HepG2 (cell line): ENCODE measurements around the gene SUPT6H. TPM values are rescaled to one million over a fixed set of nuclear protein-coding genes. Genes with fewer than 3 reads are reported as not detected.

ENCODE experiments used
- ATAC-seq: fragments of 200-7000 bp; cut with Tn5 transposase; 3 replicates; pipeline ENCODE4 v1.9.1; 2020; ENCODE audit warnings: mild to moderate bottlenecking, moderate library complexity
- BruUV-seq: library from RNA; stranded (reverse); fragments of 400-500 nt; replicated peaks from 2 replicates; lab custom pipeline; 2021; lab: Mats Ljungman, UMichigan
- CTCF ChIA-PET: fragments of 300-600 bp; formaldehyde crosslinking; extraction: SDS; loops from one replicate; lab custom pipeline; 2021; ENCODE audit warnings: low total read pairs, inconsistent platforms, low intra/inter-chr PET ratio; lab: Yijun Ruan, JAX
- POLR2A ChIA-PET: fragments of 350-600 bp; sonication (Branson Sonifier 250); formaldehyde crosslinking; loops from one replicate; lab custom pipeline; 2020; ENCODE audit warnings: antibody characterized with exemption, inconsistent platforms; lab: Yijun Ruan, JAX
- DNase-seq: peaks from one replicate; pipeline ENCODE4 v3.0.0-alpha.2; 2015; ENCODE audit warnings: low spot score
- FAIRE-seq: peaks from 3 replicates; lab custom pipeline; 2011; peaks lifted over from hg19 to GRCh38; lab: Jason Lieb, UNC
- H2AFZ ChIP-seq: one replicate; pipeline ENCODE4 v1.6.1; 2011; ENCODE audit warnings: low read length, inconsistent platforms
- H3K27ac ChIP-seq: fragments of 300-600 bp; 3 replicates; pipeline ENCODE4 v1.8.0; 2011; ENCODE audit warnings: mixed run types, mild to moderate bottlenecking, mixed read lengths, low read length, inconsistent platforms; ENCODE audit not compliant: insufficient read depth; ENCODE audit errors: extremely low read length
- H3K27me3 ChIP-seq, 2 experiments: fragments of 200-600 bp in 1 of 2; 2 replicates in 1 of 2; 3 replicates in 1 of 2; pipeline versions ENCODE4 v1.6.0 to v1.8.0; 2011; ENCODE audit warnings: low read length in 2 of 2, mild to moderate bottlenecking in 2 of 2, moderate library complexity in 2 of 2, inconsistent platforms in 1 of 2; ENCODE audit not compliant: insufficient read depth in 2 of 2, control insufficient read depth in 1 of 2
- H3K36me3 ChIP-seq, 2 experiments: fragments of 200-600 bp in 1 of 2; replicated peaks in 1 of 2; 2 replicates in 1 of 2; 3 replicates in 1 of 2; pipeline versions ENCODE4 v1.5.1 to v1.8.0; 2011; ENCODE audit warnings: low read length in 2 of 2, inconsistent platforms in 1 of 2; ENCODE audit not compliant: insufficient read depth in 2 of 2, control insufficient read depth in 1 of 2
- H3K4me1 ChIP-seq: 2 replicates; pipeline ENCODE4 v1.5.1; 2012; ENCODE audit warnings: low read length, inconsistent platforms; ENCODE audit not compliant: insufficient read depth
- H3K4me2 ChIP-seq: 2 replicates; pipeline ENCODE4 v1.6.0; 2011; ENCODE audit warnings: low read depth, low read length, inconsistent platforms
- H3K4me3 ChIP-seq, 3 experiments: fragments of 200-600 bp in 1 of 3; sonication (generic), shearing (Covaris generic) in 1 of 3; replicated peaks in 1 of 3; 2 replicates each; pipeline ENCODE4 v1.5.1; 2011 to 2016; ENCODE audit warnings: low read length in 3 of 3, inconsistent platforms in 2 of 3, low read depth in 2 of 3, mild to moderate bottlenecking in 2 of 3, control low read depth in 1 of 3, mixed read lengths in 1 of 3; ENCODE audit not compliant: insufficient read depth in 1 of 3
- H3K79me2 ChIP-seq: one replicate; pipeline ENCODE4 v1.6.1; 2011; ENCODE audit warnings: low read length, inconsistent platforms; ENCODE audit not compliant: insufficient read depth
- H3K9ac ChIP-seq: 2 replicates; pipeline ENCODE4 v1.6.0; 2011; ENCODE audit warnings: mild to moderate bottlenecking, low read depth, low read length, inconsistent platforms; ENCODE audit not compliant: insufficient read depth
- H3K9me3 ChIP-seq: 2 replicates; pipeline ENCODE4 v1.5.1; 2012; ENCODE audit warnings: mild to moderate bottlenecking, low read length
- H4K20me1 ChIP-seq: 2 replicates; pipeline ENCODE4 v1.6.0; 2011; ENCODE audit warnings: inconsistent platforms, mild to moderate bottlenecking, low read length, moderate library complexity; ENCODE audit not compliant: insufficient read depth
- DZIP1 ChIP-seq: sonication (generic); formaldehyde crosslinking; IDR thresholded peaks from 2 replicates; pipeline ENCODE4 v1.5.0; 2020; ENCODE audit warnings: mild to moderate bottlenecking, missing genetic modification reagents
- KDM3A ChIP-seq: IDR thresholded peaks from 2 replicates; pipeline ENCODE4 v1.6.1; 2018; ENCODE audit warnings: low read depth, missing compliant biosample characterization
- MEF2D ChIP-seq: sonication (generic); formaldehyde crosslinking; IDR thresholded peaks from 2 replicates; pipeline ENCODE4 v1.5.1; 2020; ENCODE audit warnings: mild to moderate bottlenecking, missing genetic modification reagents
- NFKBIZ ChIP-seq: IDR thresholded peaks from 2 replicates; pipeline ENCODE4 v1.6.1; 2018; ENCODE audit warnings: missing genetic modification reagents, missing compliant biosample characterization
- NPAS2 ChIP-seq: sonication (generic); formaldehyde crosslinking; IDR thresholded peaks from 2 replicates; pipeline ENCODE4 v1.8.0; 2022; ENCODE audit warnings: mild to moderate bottlenecking, missing genetic modification reagents, borderline replicate concordance
- PHF5A ChIP-seq: IDR thresholded peaks from one replicate; pipeline ENCODE4 v1.6.1; 2018; ENCODE audit warnings: low read depth, missing genetic modification reagents; ENCODE audit not compliant: unreplicated experiment
- RFX1 ChIP-seq: fragments of 450-650 bp; IDR thresholded peaks from 2 replicates; pipeline ENCODE4 v1.6.1; 2017
- TCF12 ChIP-seq, 2 experiments: fragments of 450-650 bp in 1 of 2; sonication (generic) in 1 of 2; formaldehyde crosslinking in 1 of 2; IDR thresholded peaks; 2 replicates each; pipeline versions ENCODE4 v1.6.1 to v1.8.0; 2017 to 2022; ENCODE audit warnings: antibody characterized with exemption in 1 of 2, mild to moderate bottlenecking in 1 of 2, missing genetic modification reagents in 1 of 2, moderate library complexity in 1 of 2
- ZC3H13 ChIP-seq: sonication (generic); formaldehyde crosslinking; IDR thresholded peaks from 2 replicates; pipeline ENCODE4 v1.8.1; 2023; ENCODE audit warnings: mild to moderate bottlenecking, missing genetic modification reagents, moderate library complexity
- ZFP36L1 ChIP-seq: sonication (generic); formaldehyde crosslinking; IDR thresholded peaks from 2 replicates; pipeline ENCODE4 v1.8.0; 2022; ENCODE audit warnings: mild to moderate bottlenecking, missing genetic modification reagents, moderate library complexity
- ZNF136 ChIP-seq: sonication (generic); formaldehyde crosslinking; IDR thresholded peaks from 2 replicates; pipeline ENCODE4 v1.8.1; 2022; ENCODE audit warnings: low read depth, mild to moderate bottlenecking, moderate library complexity, missing genetic modification reagents
- ZNF230 ChIP-seq: sonication (generic); formaldehyde crosslinking; IDR thresholded peaks from 2 replicates; pipeline ENCODE4 v1.4.0; 2020; ENCODE audit warnings: mild to moderate bottlenecking, missing genetic modification reagents
- ZNF234 ChIP-seq: sonication (generic); formaldehyde crosslinking; conservative IDR thresholded peaks from 2 replicates; pipeline ENCODE4 v1.5.1; 2020; ENCODE audit warnings: mild to moderate bottlenecking, missing genetic modification reagents
- ZNF260 ChIP-seq: sonication (generic); formaldehyde crosslinking; IDR thresholded peaks from 2 replicates; pipeline ENCODE4 v1.4.0; 2020; ENCODE audit warnings: missing genetic modification reagents, low read depth, mild to moderate bottlenecking, borderline replicate concordance
- ZNF296 ChIP-seq: sonication (generic); formaldehyde crosslinking; conservative IDR thresholded peaks from 2 replicates; pipeline ENCODE4 v1.5.0; 2020; ENCODE audit warnings: mild to moderate bottlenecking, missing genetic modification reagents
- ZNF430 ChIP-seq: sonication (generic); formaldehyde crosslinking; IDR thresholded peaks from 2 replicates; pipeline ENCODE4 v1.9.0; 2021; ENCODE audit warnings: mild to moderate bottlenecking, missing genetic modification reagents
- ZNF501 ChIP-seq: sonication (generic); formaldehyde crosslinking; IDR thresholded peaks from 2 replicates; pipeline ENCODE4 v1.5.1; 2020; ENCODE audit warnings: mild to moderate bottlenecking, moderate library complexity, missing genetic modification reagents
- ZNF776 ChIP-seq: sonication (generic); formaldehyde crosslinking; IDR thresholded peaks from 2 replicates; pipeline ENCODE4 v1.4.0; 2020; ENCODE audit warnings: mild to moderate bottlenecking, missing genetic modification reagents
- WGBS: methylation state at CpG from one replicate; pipeline ENCODE4 v1.1.6; 2017; ENCODE audit warnings: low lambda C conversion rate; 5-methylcytosine and 5-hydroxymethylcytosine counted together
- in situ Hi-C: cut with HindIII; loops from 2 replicates; pipeline ENCODE4 v1.10.0; 2017; ENCODE audit warnings: low pct_unique_long_range_greater_than_20kb; ENCODE audit not compliant: extremely low pct_ligation_motif_present
- intact Hi-C: fragments of 100-400 bp; cut with micrococcal nuclease; formaldehyde crosslinking; loops from one replicate; pipeline ENCODE4 v1.10.0; 2022; ENCODE audit not compliant: unreplicated experiment
- polyA plus RNA-seq, 8 experiments: library from polyadenylated mRNA; depleted of rRNA in 3 of 8; stranded (reverse) in 7 of 8; unstranded in 1 of 8; fragments of >200 nt; fragmentation: Illumina TruSeq in 4 of 8; extraction: Trizol in 4 of 8; gene quantifications; 2 replicates each; pipeline versions ENCODE4 v1.2.1 to v1.2.3, GENCODE V29; 2011 to 2016; ENCODE audit warnings: low read depth in 4 of 8, missing spikeins in 1 of 8, mixed read lengths in 1 of 8; ENCODE audit not compliant: insufficient read depth in 1 of 8
- total RNA-seq, 5 experiments: library from RNA; depleted of rRNA; stranded (reverse); fragments of >200 nt; fragmentation: Illumina TruSeq; extraction: Trizol; gene quantifications; 2 replicates each; pipeline ENCODE4 v1.2.3, GENCODE V29; 2016; ENCODE audit warnings: low read depth in 1 of 5
- TF ChIP-seq, protein P1 (sequence below): sonication (generic); formaldehyde crosslinking; IDR thresholded peaks from 2 replicates; pipeline ENCODE4 v1.4.0; 2020; ENCODE audit warnings: mild to moderate bottlenecking, low read depth, missing genetic modification reagents

SUPT6H gene
- total and polyA plus RNA-seq, 2 of the 13 experiments (the other 11 are each of a cell fraction or from before 2014, with no cell fraction given), result 32.7 to 39.9 TPM

- TF ChIP-seq DZIP1, result no peak
- TF ChIP-seq NFKBIZ, result no peak
- peak; percentile 91 for TF ChIP-seq ZNF776
- TF ChIP-seq ZNF260, result no peak
- no peak for TF ChIP-seq TCF12 (IDR thresholded peaks at IDR 0.05)
- no peak for TF ChIP-seq TCF12 (CRISPR knock-in tag; IDR thresholded peaks at IDR 0.05)
These were observed 17.0 kb upstream of the SUPT6H start, which contains the start of gene BLTP2 (continued) for GRCh38 chr17:28644787-28645575.

DNA sequence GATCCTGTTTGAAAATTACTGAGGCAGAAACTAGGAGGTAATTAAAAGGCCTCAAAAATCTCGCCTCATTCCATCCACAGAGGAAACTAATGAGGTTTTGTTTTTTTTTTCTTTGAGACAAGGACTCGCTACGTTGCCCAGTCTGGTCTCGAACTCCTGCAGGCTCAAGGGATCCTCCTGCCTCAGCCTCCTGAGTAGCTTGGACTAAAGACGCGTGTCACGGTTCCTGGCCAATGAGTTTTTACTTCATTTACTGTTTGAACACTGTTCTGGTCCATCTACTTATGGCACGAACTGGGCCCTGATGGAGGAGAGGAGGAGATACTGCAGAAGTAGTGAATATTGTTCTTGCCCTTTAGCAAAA lies 16.4 kb upstream of the SUPT6H start:
- intact Hi-C loops (loop anchor here (5.0 kb wide), 1 partner anchor 77 kb away; no protein-coding TSS in a partner anchor), in situ Hi-C loops (loop anchor here (5.0 to 25.0 kb wide), 2 partner anchors 72 to 242 kb away; partner anchors contain the start of genes FLOT2, RAB34 and RPL23A)
- peaks cover 21% of the 10 kb centered on the region for H3K79me2 ChIP-seq
- H3K27ac ChIP-seq, result peak overlapping the region; percentile 68
- CTCF ChIA-PET, result interaction anchor here (1.0 kb wide), 1 partner anchor 104 kb away, joined by 3 read pairs; no protein-coding TSS in a partner anchor
- peak overlapping the region; percentile 67 for H3K4me2 ChIP-seq
- 45% methylated on average over 8 of the region's 8 CpGs for WGBS
- peaks cover 3 to 32% of the 10 kb centered on the region in 2 experiments; a peak in 4 of 5 replicates for H3K36me3 ChIP-seq
- no peaks in the 10 kb centered on the region; a peak in 1 of 5 replicates for H3K27me3 ChIP-seq
- H3K9me3 ChIP-seq, result no peaks in the 10 kb centered on the region
- POLR2A ChIA-PET, result interaction anchor here (0.6 to 6.9 kb wide), 20 partner anchors 12 to 482 kb away, joined by 3 to 69 read pairs (median 4); partner anchors contain the start of genes NEK8, PIGS, PROCA1 and RPL23A
- H2AFZ ChIP-seq, result no peak overlapping the region
- DNase-seq (no peak), FAIRE-seq (no peak), ATAC-seq (no peak)
- TSS peak; percentile 98 for BruUV-seq
- no peaks in the 10 kb centered on the region for H4K20me1 ChIP-seq
- peak overlapping the region; percentile 52 to 95 (median 66); a peak in 5 of 6 replicates for H3K4me3 ChIP-seq
- peak overlapping the region; percentile 81 for H3K9ac ChIP-seq
- peaks cover 54% of the 10 kb centered on the region for H3K4me1 ChIP-seq
- TF ChIP-seq KDM3A (CRISPR knock-in tag) (no peak), RFX1 (no peak), ZNF430 (CRISPR knock-in tag) (peak; percentile 41; the same call in 1 of the 2 replicates), ZFP36L1 (CRISPR knock-in tag) (peak; percentile 7; the same call in 1 of the 2 replicates), PHF5A (CRISPR knock-in tag) (peak; percentile 15), MEF2D (CRISPR knock-in tag) (peak; percentile 8; the same call in 1 of the 2 replicates), ZC3H13 (CRISPR knock-in tag) (0 out of 2 replicates have a peak, but pooled peaks have one; percentile 10), ZNF230 (CRISPR knock-in tag) (0 out of 2 replicates have a peak, but pooled peaks have one; percentile 12), ZNF136 (CRISPR knock-in tag) (0 out of 2 replicates have a peak, but pooled peaks have one; percentile 3), ZNF501 (CRISPR knock-in tag) (peak; percentile 2; the same call in 1 of the 2 replicates), ZNF234 (0 out of 2 replicates have a peak, but pooled peaks have one; percentile 12), NPAS2 (no peak), ZNF296 (CRISPR knock-in tag) (no peak)
- TF ChIP-seq, protein P1, sequence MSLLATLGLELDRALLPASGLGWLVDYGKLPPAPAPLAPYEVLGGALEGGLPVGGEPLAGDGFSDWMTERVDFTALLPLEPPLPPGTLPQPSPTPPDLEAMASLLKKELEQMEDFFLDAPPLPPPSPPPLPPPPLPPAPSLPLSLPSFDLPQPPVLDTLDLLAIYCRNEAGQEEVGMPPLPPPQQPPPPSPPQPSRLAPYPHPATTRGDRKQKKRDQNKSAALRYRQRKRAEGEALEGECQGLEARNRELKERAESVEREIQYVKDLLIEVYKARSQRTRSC (CRISPR knock-in tag), result no peak
